GM21825 (cell line): Measurements from ENCODE around the gene COX5A.

Experiments used
- ATAC-seq: cut with Tn5 transposase; IDR thresholded peaks from one replicate; pipeline ENCODE4 v1.9.1; 2021; ENCODE audit warnings: mild to moderate bottlenecking, moderate library complexity; ENCODE audit not compliant: unreplicated experiment

COX5A gene

DNA sequence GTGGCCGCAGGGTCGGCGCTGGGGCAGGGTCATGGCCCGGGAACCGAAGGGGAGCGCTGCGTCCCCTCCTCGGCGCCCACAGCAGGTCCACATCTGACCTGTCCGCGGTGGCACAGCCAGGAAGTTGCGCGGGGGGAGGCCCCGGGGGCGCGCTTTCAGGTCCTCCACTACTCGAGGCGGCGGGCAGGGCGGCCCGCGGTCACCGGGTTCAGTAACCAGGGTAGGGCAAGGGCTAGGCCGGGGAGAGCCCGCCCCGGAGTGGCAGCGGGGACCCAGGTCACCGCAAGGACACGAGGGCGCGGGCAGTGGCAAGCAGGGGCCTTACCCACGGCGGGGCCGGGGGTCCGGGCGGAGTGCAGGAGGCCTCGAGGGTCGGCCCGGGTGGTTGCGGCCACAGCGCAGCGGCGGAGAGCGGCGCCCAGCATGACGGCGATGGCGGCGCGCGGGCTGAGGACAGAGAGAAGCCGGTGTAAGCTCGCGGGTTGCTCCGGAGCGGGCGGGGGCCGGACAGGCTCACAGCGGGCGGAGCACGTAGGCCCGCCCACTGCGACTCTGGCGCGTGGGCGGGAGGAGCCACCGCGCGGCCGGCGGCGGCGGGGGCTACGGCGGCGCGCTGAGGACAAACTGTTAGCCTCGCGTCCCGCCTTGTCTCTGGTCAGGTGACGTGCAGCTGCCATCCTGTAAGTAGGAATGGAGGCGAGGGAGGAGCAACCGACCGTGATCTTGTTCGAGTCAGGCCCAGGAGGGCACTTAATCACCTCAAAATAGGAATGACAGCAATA, at the start of gene COX5A:
COX5A (minus strand) TSS at position 484 of the 782 bp plus-strand sequence; CDS start at position 425, 59 bp downstream.
- peak; percentile 79 for ATAC-seq

DNA sequence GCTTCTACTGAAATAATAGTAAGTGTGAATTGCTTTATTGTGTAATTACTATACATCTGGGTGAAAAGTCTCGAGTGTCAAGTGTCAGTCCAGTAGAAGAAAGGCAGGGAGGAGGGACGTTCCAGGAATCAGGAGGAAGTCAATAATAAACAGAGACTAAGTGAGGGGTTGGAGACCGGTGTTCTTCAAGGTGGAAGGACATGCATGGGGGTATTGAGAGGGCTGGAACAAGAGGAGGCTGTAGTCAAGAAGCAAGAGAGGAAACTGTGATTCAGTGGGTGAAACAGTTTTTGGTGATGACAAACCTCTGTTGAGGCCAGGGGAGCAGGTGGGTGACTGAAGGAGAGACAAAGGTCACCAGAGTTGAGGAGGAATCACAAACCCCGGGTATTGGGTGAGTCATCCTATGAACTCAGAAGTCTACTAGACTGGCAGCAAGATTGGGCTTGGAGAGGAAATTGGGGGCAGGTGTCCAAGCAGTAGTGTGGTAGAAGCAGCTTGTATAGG, 45.9 kb upstream of the COX5A start:
- ATAC-seq, result no peak

DNA sequence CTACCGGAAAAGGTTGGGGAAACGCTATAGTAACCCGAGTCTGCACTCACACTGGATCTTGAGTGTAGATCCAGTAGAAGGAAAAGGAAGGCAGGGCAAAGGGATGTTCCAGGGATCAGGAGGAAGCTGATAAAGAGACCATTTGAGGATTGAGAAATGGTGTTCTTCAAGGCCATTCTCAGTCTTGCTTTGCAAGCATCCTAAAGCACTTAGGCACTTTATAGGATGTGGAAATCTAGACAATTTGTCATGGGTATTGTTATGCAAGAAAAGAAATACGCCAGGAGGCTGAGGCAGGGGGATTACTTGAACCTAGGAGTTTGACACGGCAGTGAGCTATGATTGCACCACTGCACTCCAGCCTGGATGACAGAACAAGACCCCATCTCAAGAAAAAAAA, 44.3 kb upstream of the COX5A start:
- ATAC-seq, result no peak

DNA sequence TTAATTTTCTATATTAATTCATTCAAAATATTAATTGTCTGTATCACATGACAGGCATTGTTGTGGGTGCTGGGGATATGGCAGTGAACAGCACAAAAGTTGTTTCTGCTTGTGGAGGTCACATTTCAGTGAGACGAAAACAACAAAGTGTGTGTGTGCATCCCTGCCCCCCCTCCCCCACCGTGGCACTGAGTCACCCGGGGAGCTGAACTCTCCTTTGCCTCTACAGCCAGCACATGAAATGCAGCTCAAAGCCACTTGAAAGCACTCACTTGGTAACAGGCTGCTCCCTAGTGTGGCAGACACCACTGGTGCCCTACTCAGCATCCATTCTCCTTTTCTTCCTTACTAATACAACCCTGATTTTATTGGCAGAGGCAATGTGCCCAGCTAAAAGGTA, 40.6 kb upstream of the COX5A start:
- ATAC-seq, result no peak

DNA sequence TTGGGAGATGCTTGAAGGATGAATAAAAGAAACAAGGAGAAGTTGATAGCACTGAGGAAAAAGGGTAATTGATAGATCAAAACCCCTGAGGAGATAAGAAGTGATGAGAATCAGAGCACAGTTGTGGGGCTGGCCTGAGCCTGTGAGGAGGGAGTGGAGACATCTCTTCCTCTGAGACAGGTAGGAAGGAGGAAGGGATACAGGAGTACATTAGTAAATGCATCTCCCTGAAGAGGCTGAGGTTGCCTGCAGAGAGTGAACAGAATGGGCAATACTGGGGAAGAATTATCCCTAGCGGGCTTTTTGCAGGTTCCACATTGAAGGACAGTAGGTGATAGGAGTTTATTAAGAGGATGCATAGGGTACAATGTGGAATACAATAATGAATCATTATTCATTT, 40.2 kb upstream of the COX5A start:
- ATAC-seq, result no peak

DNA sequence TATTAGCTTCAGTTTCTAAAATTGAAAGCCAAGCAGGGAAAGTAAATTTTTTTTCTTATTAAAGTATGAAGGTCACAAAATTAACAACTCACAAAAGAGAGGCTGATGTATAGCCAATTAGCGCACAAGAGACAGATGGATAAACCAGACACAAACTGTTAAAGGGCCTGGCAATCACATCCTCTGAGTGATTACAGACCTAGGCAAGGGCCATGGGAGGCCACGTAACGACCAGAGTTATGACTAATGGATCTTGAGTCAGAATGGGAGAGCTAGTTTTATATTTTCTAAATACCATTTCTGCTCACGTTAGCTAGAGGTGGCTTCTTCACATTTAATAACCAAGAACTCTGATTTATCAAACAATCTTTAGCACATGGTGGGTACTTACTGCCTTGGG, 39.7 kb upstream of the COX5A start:
- no peak for ATAC-seq

DNA sequence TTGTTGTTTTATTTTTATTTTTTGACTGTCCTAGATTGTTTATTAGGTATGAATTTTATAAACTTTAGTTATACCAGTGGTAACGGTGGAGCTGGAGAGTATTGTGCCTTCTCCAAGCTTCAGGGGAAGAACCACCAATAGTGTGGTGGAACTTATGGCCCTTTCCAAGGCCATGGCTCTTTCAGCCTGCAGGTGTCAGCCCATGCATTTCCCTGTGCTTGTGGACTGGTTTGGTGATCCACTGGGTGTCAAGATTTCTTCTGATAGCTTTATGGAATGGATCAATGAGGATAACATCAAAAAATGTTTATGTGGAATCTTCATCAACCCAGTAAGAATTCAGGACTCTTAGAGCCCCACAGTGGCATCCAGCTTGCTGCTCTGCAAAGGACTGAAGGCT, 38.3 kb upstream of the COX5A start:
- no peak for ATAC-seq

DNA sequence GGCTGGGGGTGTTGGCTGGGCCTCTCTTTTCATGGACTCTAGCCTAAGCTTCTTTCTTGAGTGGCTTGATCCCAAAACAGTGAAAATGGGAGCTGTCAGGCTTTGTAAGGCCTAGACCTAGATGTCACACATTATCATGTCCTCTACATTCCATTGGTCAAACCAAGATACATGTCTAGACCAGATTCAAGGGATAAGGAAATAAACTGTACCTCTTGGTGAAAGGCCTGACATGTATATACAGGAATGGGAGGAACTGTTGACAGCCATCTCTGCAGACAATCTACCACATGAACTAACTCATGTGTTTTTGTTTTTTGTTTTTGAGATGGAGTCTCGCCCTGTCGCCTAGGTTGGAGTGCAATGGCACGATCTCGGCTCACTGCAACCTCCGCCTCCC, 29.8 kb upstream of the COX5A start:
- ATAC-seq, result no peak

DNA sequence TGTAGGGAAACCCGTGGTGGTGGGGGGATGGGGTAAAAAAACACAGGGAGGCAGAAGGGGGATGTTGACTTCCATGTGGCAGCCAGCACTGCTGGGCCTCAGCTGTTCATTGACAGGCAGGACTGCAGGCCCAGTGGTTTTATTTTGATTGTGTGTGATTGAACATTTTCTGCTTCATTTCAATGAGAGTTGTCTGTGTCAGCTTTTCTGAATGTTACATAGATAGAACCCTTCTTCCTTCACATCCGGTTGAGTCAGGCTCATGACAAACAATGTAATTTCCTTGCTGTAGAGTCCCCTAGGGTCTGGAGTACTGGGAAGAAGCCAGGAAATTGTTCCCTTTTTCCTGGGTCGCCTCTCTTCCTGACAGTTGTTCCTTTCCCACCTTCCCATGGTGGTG, 26.9 kb upstream of the COX5A start:
- ATAC-seq, result no peak

DNA sequence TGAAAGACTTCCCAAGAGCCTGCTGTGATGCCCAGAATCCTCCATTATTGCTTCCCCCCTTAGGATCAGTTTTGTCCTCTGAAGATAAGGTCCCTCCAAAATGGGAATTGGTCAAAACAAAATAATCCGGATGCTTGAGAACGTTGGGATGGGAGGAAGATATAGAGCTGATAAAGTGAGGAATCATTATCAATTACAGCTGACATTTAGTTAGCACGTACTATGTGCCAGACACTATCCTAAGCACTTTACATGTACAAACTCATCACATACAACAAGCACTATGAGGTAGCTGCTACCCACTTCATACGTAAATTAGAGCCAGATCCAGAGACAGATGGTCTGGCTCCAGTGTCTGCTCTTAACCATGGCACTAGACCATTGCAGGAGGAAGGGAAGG, 25.3 kb upstream of the COX5A start:
- ATAC-seq, result no peak

DNA sequence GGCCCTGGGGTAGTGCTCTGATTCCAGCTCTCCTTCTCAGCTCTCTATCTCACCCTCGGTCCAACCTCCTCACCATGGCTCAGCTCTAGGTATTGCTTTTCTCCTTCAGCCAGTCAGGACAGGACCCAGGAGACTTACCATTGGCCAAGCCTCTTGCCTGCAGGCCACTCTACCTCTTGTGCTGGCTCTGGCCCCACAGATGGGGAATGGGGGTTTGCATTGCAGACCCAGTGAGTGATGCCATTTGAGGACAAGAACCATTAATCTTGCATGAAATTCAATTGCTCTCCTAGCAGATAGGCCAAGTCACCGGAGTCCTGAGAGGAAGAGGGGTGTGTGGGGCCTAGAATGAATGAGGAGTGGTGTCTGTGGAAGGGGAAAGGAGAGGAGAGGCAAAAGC, 24.8 kb upstream of the COX5A start:
- no peak for ATAC-seq

DNA sequence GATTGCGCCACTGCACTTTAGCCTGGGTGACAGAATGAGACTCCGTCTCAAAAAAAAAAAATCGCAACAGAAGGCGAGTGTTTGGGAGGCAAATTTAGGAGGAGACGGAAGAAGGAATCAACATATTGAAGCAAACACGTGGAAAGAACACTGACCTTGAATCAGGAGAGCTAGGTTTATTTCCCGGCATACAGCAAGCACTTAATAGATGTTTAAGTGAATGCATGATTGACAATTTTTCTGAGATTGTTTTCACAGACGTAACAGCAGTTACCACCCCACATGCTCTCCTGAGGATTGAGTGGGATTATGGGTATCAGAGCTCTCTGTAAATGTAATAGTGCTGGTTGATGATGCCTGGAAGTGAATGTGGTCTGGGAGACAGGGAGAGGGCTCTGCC, 24.3 kb upstream of the COX5A start:
- ATAC-seq, result no peak

DNA sequence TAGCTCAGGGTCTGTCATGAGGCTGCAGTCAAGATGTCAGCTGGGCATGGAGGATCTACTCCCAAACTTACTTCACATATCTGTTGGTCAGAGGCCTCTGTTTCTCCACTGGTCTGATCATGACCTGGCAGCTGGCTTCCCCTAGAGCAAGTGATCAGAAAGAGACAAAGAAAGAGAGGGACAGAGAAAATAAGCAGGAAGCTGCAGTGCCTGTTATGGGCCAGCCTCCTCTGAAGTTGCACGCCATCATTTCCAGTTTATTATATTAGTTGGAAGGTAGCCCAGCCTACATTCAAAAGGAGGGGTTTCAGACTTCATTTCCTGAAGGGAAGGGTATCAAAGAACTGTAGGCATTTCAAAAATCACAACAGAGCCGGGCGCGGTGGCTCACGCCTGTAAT, 23.7 kb upstream of the COX5A start:
- no peak for ATAC-seq

DNA sequence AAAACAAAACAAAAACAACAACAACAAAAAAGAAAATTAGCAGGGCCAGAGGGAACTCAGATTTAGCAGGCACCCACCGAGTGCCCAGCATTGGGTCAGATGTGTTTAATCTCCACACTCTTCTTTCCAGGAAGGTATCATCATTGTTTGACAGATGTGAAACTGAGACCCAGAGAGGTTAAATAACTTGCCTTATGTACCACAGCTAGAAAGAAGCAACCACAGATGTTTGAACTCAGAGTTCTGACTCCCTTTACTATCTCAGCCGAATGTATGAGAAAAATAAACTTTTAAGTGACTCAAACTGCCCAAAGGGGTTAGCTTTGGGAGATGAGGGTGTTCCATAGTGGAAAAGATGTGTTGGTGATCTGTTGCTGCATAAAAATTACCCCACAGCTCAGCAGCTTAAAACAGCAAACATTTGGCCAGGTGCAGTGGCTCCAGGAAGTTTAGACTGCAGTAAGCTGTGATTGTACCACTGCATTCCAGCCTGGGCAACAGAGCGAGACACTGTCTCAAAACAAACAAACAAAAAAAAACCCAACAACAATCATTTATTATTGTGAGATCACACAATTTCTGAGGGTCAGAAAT, 23.2 kb upstream of the COX5A start:
- no peak for ATAC-seq

DNA sequence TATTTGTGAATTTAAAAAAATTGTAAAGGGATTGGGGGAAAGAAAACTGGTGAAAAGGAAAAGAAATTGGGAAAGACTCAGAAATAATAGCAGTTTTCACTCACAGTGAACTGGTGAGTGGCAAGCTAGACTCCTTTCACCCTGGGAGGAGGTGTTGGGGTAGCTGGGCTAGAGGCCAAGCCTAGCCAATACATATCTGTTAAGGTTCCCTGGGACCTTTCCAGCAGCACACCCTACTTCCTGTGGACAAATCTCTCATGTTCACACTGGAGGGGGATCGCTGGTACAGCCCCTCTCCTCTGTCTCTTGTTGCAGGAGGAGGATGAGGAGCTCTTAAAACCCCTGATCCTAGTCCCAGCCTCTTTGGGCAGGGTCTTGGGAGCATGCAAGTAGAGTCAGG, 22.4 kb upstream of the COX5A start:
- ATAC-seq, result no peak

DNA sequence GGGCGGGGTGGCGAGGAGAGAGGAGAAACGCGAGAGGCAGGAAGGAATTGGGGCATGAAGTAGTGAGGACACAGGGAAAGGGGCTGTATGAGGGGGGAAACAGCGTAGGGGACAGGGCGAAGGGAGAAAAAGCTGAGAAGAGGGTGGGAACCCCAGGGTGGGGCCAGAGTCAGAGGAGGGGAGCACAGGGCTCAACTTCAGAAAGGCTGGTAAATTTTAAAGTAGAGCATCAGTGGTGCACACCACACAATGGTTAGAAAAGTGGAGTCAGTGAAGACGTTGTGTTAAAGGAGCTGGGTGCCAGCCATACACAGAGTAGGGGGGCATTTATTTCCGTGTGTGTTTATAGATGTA, 21.7 kb upstream of the COX5A start:
- ATAC-seq, result no peak

DNA sequence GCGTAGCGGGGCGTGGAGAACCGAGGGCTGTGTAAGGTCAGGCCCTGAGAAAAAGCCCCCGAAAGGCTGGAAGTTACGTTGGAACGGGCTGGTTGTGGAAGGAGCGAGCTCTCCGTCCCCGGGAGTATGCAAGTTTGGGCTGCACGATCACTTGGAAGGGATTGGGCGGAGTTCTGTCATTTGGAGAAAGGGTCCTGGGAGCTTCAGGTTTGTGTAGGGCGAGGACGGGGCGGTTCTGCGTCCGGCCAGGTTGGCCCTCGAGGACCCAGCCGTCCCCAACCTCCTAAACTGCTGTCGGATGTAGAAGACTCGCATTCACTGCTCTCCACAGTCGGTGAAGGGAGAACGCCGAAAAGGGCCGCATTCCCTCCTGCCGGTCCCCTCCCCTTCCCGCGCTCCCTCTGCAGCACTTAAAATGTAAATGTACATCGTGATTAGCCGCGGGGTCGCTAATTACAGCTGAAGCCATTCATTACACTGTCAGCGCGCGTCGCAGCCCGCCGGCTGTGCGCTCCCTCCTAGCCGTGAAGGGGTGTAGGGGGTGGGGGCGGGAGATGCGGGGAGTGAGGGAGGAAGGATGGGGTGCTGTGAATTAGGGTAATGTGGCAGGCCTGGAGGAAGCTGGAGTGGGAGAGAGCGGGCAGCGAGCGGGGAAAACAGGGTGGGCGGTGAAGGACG, 21.2 kb upstream of the COX5A start:
- no peak for ATAC-seq

DNA sequence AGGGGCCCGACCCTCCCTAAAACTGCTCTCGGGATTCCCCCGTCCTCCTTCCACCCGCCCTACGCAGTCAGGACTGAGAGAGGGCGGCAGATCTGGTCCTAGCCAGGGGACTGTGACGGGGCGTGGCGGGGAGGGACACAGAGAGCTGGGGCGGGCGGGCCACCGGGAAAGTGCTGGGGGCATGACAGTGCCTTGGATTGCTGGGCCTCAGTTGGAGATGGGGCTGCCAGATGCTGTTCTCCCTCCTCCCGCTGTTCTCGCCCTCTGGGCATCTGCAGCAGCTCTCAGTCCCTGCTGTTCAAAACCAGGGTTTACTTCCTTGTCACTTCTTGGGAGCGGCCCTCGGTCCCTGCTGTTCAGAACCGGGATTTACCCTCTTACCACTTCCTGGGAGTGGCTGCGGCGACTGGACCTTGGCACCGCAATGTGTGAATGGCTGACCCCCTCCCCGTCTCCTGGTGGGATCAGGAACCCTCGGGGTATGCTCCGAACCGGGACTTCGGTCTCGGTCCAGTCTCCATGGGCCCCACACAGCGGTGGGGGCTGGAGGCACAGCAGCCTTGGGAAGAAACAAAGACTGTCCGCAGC, 20.5 kb upstream of the COX5A start:
- no peak for ATAC-seq

DNA sequence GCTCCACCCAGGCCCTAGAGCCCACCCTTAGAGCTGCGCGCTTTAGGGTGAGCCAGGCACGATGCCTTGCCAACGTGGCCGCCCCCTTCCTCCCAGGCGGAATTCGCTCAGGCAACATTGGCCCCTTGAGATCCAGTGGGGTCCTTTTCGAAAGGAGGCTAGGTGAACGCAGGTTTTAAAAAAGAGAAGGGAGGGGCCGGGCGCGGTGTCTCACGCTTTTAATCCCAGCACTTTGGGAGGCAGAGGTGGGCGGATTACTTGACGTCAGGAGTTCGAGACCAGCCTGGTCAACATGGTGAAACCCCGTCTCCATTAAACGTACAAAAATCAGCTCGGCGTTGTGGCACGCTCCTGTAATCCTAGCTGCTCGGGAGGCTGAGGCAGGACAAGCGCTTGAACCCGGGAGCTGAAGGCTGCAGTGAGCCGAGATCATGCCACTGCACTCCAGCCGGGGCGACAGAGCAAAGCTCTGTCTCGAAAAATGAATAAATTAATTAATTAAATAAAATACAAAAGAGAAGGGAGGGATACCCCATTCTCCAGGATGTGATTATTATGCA, 19.7 kb upstream of the COX5A start:
- ATAC-seq, result no peak

DNA sequence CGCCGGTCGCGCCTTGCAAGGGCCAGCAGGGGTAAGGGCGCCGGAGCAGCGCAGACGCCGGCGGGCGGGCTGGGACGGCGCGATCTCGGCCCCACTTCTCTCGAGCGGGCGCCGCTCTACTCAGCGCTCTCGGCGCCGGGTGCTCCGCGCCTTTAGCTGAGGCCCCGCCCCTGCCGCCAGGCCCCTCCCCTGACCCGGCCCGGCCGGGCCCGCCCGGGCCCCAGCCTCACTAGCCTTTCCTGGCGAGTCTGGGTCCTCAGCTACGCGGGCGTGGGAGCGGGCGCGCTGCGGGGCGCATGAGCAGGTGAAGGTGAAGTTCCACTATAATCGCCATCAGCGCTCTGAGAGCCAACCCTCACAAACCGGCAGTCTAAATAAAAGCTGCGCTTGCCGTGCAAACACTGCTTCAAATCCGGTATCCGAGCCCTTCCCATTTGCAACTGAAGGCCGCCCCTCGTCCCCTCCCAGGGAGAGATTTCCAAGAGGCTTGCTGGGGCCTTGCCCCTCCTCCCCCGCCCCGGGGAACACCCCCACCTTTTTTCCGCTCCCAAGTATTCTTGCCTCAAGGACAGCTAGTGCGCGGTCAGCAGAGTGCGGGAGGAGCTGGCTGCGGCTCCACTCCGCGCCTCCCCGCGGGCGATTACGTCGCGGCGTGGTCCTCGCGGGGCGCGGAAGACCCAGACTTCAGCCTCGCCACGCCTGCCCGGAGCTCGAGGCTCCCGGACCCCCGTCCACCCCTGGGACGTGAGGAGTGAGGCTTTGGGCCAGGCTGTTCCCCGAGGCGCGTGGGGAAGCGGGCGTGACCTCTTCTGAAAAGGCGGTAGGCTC, 19.0 kb upstream of the COX5A start, which contains the start of gene RPP25:
RPP25 (minus strand) TSS at position 125 of the 828 bp plus-strand sequence. CDS start 189 bp downstream, outside the sequence.
- ATAC-seq, result peak; percentile 78
